ENCODE data around the gene ZDHHC14.

The ZDHHC14 gene

DNA sequence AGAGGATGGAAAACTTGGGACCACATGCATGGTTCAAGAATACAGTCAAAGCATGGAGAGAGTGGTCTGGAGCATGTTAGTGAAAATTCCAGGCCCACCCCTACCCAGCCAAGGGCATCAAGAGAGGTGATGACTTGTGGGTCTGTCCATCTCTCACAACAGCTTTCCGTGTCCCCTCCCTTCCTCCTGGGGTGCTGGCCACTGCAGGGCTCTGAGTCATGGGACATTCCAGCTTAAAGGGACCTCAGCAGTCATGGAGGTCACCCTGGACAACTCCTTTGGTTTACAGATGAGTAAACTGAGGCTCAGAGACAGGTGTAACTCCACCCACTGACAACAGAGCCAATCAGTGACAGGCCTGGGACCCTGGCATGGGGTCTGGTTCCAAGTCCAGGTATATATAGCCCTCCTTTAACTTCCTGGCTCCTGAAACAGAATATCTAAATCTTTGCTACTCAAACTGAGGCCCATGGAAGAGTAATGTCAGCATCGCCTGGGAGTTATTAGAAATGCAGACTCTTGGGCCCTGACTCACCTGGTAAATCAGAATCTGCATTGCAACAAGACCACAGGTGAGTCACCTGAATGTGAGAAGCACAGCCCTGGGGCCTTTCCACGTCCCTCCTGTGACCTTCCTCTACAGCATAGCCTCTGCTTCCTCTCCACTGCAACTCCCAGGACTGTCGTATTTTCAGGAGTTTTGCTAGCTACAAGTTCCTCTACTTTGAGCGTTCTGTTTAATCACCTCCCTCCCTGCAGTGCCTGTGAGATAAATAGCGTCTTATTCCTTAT is 170.2 kb downstream of the ZDHHC14 start:
- Histone ChIP-seq H3K4me3 (replicated peaks; ENCODE audit: insufficient read depth, low read length) (no peak overlapping the region), H3K27ac (replicated peaks) (no peak overlapping the region), H3K27me3 (ENCODE audit: insufficient read depth, poor library complexity, severe bottlenecking) (no peaks in the 10 kb centered on the region)
- DNase-seq (ENCODE audit: low read depth in 1 of 2, low spot score in 1 of 2): no peak
- TF ChIP-seq, protein P1, sequence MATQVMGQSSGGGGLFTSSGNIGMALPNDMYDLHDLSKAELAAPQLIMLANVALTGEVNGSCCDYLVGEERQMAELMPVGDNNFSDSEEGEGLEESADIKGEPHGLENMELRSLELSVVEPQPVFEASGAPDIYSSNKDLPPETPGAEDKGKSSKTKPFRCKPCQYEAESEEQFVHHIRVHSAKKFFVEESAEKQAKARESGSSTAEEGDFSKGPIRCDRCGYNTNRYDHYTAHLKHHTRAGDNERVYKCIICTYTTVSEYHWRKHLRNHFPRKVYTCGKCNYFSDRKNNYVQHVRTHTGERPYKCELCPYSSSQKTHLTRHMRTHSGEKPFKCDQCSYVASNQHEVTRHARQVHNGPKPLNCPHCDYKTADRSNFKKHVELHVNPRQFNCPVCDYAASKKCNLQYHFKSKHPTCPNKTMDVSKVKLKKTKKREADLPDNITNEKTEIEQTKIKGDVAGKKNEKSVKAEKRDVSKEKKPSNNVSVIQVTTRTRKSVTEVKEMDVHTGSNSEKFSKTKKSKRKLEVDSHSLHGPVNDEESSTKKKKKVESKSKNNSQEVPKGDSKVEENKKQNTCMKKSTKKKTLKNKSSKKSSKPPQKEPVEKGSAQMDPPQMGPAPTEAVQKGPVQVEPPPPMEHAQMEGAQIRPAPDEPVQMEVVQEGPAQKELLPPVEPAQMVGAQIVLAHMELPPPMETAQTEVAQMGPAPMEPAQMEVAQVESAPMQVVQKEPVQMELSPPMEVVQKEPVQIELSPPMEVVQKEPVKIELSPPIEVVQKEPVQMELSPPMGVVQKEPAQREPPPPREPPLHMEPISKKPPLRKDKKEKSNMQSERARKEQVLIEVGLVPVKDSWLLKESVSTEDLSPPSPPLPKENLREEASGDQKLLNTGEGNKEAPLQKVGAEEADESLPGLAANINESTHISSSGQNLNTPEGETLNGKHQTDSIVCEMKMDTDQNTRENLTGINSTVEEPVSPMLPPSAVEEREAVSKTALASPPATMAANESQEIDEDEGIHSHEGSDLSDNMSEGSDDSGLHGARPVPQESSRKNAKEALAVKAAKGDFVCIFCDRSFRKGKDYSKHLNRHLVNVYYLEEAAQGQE (IDR thresholded peaks at IDR 0.05; ENCODE audit: insufficient replicate concordance, low read depth): no peak
- TF ChIP-seq, protein P2, sequence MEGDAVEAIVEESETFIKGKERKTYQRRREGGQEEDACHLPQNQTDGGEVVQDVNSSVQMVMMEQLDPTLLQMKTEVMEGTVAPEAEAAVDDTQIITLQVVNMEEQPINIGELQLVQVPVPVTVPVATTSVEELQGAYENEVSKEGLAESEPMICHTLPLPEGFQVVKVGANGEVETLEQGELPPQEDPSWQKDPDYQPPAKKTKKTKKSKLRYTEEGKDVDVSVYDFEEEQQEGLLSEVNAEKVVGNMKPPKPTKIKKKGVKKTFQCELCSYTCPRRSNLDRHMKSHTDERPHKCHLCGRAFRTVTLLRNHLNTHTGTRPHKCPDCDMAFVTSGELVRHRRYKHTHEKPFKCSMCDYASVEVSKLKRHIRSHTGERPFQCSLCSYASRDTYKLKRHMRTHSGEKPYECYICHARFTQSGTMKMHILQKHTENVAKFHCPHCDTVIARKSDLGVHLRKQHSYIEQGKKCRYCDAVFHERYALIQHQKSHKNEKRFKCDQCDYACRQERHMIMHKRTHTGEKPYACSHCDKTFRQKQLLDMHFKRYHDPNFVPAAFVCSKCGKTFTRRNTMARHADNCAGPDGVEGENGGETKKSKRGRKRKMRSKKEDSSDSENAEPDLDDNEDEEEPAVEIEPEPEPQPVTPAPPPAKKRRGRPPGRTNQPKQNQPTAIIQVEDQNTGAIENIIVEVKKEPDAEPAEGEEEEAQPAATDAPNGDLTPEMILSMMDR (IDR thresholded peaks at IDR 0.05; ENCODE audit: insufficient read depth, low read length): no peak
- TF ChIP-seq GABPA (IDR thresholded peaks at IDR 0.05; ENCODE audit: low read depth): no peak
- no peak for TF ChIP-seq POLR2AphosphoS5 (IDR thresholded peaks at IDR 0.05; ENCODE audit: low read depth)
- TF ChIP-seq SPI1 (IDR thresholded peaks at IDR 0.05; ENCODE audit: borderline replicate concordance, low read depth): no peak

DNA sequence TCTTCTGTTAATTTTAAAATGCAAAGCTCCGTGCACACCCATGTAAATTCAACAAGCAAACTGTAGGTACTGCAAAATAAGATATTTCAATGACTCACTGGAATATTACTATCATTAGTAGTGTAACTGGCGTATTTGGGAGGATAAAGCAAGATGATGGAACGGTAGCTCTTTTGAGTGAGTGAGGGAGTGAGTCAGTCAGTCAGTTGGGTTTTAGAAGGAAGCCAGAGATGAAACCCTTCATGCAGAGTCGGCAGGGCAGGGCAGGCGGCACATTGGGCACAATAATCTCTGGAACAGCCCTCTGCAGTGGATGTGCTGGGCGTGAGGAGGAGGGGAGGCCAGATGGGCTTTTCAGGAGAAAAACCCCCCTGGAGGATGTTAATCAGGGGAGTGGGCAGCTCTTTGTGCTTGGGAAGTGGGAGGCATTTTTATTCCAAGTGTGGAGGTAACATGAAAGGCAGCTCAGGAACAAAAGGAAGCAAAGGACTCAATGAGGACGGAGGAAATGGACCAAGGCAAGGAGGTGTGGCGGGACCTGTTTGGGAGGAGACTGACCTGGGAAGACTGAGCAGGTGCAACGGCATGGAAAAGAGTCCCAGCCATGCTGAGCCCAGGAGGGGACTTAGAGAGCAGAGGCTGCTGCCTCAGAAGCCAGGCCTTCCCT is 171.2 kb downstream of the ZDHHC14 start:
- Histone ChIP-seq H3K27ac (replicated peaks) (no peak overlapping the region), H3K27me3 (ENCODE audit: insufficient read depth, poor library complexity, severe bottlenecking) (no peaks in the 10 kb centered on the region), H3K4me3 (replicated peaks; ENCODE audit: insufficient read depth, low read length) (no peak overlapping the region)
- DNase-seq (ENCODE audit: low read depth in 1 of 2, low spot score in 1 of 2): no peak
- TF ChIP-seq, protein P1 (IDR thresholded peaks at IDR 0.05; ENCODE audit: insufficient replicate concordance, low read depth): no peak
- TF ChIP-seq SPI1 (IDR thresholded peaks at IDR 0.05; ENCODE audit: borderline replicate concordance, low read depth) (no peak), GABPA (IDR thresholded peaks at IDR 0.05; ENCODE audit: low read depth) (no peak), POLR2AphosphoS5 (IDR thresholded peaks at IDR 0.05; ENCODE audit: low read depth) (no peak)
- TF ChIP-seq, protein P2 (IDR thresholded peaks at IDR 0.05; ENCODE audit: insufficient read depth, low read length): no peak

DNA sequence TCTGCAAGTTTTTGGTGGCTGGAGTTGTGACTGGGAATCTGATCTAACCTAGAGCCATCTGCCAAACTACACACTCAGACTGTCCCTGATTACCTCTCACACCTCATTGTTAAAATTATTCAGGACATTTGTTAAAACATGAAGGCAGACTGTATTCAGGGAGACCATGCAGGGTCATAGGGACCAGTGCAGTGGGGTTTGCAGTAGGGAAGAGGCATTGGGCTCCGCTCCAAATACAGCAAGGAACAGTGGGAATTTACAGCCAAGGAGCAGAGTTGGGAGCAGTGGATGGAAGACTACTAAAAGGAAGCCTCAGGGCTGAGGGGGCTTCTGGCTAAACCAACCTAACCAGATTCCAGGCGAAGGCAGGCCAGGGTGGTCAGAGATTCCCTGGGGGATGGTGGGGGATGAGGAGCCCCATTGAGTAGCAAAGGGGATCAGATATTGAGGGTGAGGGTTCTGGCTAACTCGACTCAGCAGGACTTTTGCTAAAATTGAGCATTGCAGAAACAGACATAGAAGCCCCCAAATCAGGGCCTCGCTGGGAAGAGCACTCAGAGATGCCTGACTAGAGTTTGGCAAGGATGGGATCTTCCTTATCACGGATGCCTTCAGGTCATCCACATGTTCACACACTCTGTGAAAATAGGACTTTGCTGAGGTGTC is 172.0 kb downstream of the ZDHHC14 start:
- no peak for DNase-seq (ENCODE audit: low read depth in 1 of 2, low spot score in 1 of 2)
- TF ChIP-seq, protein P1 (IDR thresholded peaks at IDR 0.05; ENCODE audit: insufficient replicate concordance, low read depth): no peak
- TF ChIP-seq GABPA (IDR thresholded peaks at IDR 0.05; ENCODE audit: low read depth): no peak
- no peak for TF ChIP-seq POLR2AphosphoS5 (IDR thresholded peaks at IDR 0.05; ENCODE audit: low read depth)
- TF ChIP-seq, protein P2 (IDR thresholded peaks at IDR 0.05; ENCODE audit: insufficient read depth, low read length): no peak
- no peak for TF ChIP-seq SPI1 (IDR thresholded peaks at IDR 0.05; ENCODE audit: borderline replicate concordance, low read depth)

More for the DNA sequence above, 172.0 kb downstream of the ZDHHC14 start:
- H3K4me3 ChIP-seq (replicated peaks; ENCODE audit: insufficient read depth, low read length): no peak overlapping the region
- no peaks in the 10 kb centered on the region for H3K27me3 ChIP-seq (ENCODE audit: insufficient read depth, poor library complexity, severe bottlenecking)
- no peak overlapping the region for H3K27ac ChIP-seq (replicated peaks)
